ENCODE results near the gene CCER1.

CCER1 gene

DNA sequence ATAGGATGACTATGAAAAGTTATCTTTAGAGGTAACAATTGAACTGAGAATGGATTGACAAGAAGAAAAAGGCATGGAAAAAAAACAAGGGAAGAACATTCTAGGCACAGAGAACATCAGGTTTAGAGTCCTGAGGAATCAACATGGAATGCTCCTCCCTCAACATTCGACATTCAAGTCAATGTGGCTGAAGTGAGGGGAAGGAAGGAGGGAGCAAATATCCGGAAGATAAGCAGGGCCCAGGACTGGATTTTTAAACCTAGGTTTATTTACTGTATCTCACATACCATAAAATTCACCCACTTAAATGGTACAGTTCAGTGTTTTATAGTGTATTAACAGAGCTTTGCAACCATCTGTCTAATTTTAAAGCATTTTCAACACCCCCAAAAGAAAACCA, 9.6 kb upstream of the CCER1 start:
- no peak for DNase-seq

DNA sequence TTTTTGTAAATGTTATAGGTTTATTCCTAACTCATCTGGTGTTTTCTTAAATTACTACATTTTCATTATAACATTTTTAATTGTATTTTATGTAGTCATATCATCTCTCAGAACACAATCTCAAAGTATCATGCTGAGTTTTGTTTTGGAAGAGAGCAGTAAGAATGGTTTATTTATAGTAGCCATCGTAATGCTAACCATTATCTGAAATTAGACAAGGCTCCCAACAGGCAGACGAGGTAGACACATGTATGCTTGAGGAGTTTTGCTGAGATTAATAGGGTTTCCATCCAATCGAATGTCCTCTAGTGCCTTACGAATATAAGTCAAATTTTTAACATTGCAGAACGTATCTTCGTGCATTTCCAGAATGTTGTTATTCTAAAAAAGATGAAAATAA, 9.0 kb upstream of the CCER1 start:
- no peak for DNase-seq

DNA sequence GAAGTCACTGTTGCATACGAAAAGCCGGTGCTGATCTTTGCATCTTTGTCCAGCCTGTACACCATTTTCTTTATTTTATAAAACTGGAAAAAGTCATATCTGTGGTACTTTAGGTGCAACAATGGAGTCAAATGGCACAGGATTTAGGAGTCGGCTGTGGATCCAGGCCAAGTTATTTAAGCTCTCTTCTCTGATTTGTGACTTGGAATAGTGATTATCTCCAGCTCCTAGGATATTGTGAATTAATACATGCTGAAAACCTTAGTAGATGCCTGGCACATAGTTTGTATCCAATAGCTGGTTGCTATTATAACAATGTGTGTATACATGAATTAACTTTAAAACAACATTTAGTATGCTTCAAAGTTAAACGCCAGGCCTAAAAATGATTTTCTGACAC, 6.2 kb upstream of the CCER1 start:
- no peak for DNase-seq

DNA sequence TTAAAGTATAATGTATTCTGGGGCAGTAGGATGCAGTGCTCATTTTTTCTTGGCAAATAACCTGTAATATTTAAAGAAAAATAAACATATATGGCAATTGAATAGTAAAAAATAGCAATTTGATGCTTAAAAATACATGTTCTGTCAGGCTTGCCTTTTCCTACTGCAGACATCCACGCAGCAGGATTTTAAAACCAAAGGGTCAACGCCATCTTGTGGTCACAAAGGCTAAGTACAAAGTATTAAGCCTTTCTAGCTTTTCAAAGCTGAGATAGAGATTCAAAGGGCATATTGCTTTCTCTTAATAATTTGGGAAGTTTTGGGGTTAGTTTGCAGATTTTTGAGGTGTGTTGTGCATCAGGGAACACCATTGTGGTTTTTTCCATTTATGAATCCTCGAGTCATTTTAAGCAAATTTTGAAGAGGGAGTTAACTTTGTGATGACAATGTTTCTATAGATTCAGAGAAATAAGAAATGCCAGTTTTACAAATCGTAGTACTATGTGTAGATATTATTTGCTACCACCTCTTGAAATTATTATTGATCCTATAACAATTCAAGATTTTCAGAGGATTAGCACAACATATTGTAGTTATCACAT, 4.7 kb upstream of the CCER1 start:
- peak; percentile 10 for DNase-seq

DNA sequence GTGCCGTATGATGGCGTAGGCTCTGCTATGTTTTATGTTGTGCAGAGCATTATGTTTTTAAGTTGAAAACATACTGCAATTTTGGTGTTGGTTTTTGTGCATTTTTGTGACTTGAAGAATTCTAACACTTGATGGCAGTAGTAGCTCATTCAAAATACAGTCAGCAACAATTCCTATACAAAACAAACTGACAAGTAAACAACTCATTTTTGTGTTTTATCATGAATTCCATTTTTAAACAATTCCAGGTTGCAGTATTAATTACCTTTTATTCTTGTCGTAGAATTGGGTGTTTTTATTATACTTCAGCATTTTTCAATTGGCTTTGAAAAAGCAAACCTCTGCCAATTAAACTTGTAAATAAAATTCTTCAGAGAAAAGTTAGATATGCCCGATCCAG, 4.1 kb upstream of the CCER1 start:
- DNase-seq = no peak

DNA sequence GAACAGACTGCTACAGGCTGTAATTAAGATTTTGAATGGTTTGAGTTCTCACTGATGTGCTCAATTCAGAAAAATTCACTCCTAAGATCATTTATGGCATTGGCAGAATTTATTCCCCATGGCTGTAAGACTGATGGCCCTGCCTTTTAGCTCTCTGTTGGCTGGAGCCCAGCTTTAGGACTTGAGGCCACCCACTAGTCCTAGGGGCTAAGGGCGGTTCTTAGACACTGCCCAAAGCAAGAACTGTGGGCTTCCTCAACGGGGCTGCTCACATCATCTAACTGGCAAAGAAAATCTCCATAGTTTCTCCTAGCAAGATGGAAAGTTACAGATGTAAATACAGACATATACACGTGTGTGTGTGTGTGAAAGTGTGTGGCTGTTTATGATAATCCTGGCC, 3.4 kb upstream of the CCER1 start:
- no peak for DNase-seq

DNA sequence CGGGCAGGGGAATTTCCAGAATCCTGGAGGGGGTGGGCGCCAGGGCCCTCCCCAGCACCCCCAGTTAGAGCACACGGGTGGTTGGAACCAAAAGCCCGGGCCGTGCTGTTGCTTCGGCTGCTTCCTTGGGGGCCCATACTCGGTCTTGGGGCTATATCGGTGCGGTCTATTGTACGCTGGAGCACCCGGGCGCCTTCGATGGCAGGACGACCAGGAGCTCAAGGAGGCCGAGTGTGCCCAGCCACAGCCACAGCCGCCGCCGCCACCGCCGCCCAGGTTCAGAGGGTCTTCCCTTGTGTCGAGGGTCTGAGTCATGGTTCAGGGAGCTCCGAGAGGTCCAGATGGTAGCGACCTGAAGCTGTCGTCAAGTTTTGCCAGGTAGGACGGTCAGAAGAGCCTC, 548 bp downstream of the CCER1 start:
- no peak for DNase-seq

DNA sequence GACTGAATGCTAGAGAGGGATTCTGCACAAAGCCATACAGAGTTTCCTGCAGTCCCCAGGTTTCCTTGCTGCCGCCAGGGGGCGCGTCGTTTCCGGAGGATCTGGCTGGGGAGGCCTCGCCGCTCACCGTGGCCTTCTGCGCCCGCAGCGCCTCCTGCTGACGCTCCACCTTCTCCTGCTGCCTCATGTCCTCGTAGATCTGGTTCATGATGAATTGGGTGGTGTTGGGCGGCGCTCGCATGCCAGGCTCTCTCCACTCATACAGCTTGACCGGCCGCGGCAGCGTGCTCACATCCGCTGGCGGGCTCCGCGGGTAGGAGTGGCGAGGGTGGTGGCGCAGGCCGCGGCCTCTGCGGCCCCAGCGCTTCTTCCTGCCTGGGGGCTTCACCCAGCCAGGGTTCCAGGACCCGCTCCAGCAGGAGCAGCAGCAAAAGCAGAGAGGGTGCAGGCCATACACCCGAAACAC, 987 bp downstream of the CCER1 start:
- DNase-seq = no peak

DNA sequence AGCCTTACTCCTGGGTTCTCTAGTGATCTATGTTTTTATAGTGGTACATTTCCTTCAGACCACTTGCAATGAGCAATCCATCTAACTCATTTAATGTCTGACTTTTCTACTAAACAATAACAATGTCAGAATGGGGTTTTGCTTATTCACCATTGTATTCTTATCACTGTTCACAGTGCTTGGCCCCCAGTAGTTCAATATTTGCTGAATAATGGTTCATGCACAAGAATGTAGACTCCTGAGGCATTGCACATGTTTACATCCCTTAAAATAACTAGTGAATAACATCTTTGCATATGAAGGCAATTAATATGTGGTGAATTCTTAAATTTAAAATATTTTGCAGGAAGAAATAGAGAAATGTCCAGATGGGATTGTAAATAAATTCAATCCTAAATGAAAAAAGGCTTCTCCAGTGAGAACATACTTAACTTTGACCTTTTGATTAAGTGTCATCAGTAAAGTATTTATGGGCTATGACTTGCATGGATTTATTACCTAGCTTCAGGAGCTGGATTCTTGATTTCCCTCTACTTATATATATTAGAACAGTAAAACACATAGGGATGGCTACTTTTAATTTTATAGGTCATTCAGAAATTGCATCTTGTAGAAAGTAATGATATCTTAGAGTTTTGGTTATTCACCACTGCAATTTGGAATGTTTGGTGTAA, 3.4 kb downstream of the CCER1 start:
- DNase-seq = no peak

DNA sequence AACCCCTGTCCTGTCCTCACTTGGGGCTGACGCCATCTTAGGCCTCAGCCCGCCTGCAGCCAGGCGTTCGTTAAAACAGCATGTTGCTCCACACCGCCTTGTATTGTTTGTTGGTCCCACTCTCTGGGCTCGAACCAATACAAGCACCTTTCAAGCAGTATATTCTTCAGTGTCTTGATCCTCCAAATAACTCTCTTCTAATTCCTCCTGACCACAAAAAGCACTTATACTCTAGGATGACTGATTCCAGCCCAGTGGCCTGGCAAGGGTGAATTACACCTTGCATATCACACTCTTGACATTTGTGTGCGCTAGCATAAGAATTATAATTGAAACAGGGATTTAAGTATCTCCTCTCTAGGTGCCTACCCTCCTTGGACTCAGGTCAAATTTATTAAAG, 7.1 kb downstream of the CCER1 start:
- no peak for DNase-seq

DNA sequence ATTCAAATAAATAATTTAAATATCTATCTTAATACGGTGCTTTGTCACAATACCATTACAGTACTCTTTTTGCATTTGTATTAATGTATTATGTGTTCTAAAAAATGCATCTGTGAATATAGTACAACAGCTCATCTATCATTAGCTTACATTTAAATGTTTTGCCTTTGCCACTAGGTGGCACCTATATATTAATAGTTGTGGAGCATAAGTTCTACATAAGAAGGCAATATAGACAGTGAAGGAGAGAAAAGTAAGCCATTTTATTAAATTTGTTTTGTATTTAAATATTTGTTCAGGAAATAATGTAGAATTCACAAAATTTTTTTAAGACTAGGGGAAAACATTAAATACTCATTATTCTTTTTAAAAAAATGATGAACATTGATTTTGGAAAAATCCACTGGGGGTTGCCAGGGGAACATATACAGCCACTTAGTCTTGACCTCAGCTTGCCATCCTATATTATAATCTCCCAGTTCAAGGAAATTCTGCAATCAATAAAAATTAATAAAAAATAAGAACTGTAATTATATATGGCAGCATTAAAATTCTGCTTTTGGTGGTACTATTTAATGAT, 9.8 kb downstream of the CCER1 start:
- DNase-seq = peak; percentile 21

DNA sequence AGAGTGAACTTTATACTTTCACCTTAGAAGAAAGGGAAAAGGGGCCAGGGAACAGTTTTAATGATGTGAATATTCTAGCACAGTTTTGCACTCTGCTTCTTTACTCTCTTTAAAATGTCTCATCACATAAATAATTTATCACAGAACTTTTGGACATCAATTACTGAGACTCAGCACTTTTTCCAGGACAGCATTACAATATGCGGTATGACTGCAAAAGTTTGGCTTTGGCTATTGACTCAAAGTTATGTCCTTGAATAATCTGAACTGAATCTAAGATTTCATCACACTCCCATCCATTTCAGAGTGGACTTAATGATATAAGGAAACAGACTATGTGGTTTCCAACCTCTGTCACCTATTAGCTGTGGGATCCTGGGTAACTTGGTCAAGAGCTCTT, 11.7 kb downstream of the CCER1 start:
- no peak for DNase-seq

DNA sequence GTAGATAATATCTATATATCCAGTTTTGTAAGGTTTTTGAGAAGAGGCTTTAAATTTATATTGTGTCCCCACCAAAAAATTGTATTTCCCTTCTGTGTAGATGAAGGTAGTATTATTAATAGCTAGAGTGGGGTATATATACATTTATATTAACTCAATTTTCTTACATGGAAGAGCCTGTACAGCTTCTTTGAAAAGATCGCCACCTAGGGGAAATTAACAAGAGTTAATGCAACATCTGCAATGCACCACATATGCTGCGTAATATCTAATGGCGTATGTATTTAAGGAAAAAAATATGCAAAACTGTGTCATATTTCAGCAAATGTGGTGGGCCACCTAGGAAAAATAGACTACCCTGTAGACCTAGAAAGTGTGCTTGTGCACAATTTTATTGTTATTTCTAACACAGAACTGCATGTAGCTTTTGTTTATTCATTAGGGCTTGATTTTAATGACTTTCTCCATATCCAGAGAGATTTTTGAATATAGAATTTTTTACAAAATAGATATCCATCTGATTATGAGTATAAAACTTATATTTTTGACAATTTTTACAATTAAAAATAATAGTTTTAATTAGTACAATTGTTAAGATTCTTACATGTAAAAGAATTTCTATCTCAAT, 14.0 kb downstream of the CCER1 start:
- peak; percentile 49 for DNase-seq

DNA sequence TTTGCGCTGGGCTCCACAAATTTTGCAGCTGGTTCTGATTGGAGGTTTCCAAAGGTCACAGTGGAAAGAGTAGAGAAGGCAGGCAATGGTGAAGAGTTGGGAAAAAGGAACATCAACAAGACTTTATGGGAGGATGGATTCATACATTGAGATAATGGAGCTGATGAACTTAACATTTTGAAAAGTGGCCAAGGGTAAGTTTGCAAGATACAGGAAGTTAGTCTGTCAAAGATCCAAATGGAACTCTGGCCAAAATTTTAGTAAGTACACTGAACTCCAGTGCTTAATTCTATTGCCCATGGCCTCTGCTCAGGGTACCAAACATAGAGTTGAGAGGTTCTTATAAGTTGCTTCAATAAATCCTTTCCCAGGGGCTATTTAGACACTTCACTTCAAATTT, 15.6 kb downstream of the CCER1 start:
- DNase-seq = no peak

DNA sequence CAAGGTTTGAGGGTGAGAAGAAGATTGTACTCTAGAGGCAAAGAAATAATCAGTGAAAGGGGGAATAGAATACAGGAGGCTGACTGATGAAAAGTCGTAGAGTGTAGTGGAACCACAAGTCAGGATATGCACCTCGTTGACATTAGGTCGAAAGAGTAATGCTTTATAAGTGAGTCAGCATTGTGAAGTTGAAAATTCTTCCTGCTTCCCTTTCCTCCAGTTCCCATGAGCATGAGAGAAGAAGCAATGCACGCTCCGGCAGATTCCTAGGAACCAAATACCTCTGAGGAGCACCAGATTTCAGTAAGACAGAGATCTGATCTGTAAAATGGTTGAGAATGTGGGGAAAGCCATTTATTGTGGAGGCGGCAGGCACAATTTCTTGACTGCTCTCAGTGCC, 16.5 kb downstream of the CCER1 start:
- DNase-seq = no peak

DNA sequence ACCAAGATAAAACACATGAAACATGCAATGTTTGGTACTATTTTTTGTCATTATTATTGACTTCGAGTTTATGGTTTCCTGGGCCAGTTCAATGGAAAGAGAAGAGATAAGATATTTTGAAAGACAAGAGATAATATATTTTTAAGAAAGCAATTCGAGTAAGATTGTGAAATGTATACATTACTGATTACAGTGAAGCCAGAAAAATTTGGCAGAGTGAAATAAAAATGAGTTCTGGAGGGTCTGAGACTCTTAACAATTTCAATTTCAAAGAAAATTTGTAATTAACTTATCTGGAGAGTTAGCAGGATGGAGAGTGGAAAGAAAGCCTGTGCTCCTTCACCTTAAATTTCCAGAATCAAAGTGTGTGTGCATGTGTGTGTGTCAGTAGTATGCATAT, 17.3 kb downstream of the CCER1 start:
- DNase-seq = no peak

DNA sequence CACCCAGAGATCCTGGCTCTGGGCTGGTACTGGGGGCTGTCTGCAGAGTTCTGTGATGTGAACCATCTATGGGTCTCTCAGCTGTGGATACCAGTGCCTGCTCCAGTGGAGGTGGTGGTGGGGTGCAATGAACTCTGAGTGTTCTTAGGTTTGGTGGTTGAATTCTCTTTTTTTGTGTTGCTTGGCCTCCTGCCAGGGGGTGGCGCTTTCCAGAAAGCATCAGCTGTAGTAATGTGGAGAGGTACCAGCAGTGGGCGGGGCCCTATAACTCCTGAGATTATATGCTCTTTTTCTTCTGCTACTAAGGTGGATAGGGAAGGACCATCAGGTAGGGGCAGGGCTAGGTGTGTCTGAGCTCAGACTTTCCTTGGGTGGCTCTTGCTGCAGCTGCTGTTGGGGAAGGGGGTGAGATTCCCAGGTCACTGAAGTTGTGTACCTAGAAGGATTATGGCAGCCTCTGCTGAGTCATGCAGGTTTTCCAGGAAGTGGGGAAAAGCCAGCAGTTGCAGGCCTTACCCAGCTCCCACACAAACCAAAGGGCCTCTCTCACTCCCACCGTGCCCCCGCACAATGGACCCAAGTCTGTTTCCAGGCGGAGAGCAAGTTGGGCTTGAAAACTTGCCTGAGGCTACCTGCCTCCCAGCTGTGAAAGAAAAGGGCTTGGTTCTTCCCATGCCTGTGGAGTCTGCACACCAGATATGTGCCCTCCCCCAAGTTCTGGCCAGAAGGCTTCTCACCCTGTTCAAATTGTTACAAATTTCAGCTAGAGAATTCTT, 18.6 kb downstream of the CCER1 start:
- DNase-seq = no peak

DNA sequence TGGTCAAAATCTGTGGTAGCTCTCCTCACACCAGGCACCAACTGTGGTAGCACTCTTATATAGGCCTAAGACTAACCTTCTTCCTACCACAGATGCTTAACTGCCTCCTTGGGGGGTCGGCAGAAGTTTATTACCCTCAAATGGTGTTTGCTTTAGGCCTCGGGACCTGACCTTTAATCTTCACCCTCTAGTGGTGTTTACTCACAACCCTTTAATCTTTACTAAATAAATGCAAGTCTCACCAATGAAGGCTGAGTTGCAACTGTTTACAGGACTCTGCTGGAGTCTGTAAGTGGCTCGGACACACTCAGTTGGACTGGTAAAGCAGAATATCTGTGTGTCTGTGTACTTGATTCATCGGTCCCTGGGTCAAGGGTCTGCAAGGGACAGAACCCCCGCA, 29.4 kb downstream of the CCER1 start:
- DNase-seq = no peak

DNA sequence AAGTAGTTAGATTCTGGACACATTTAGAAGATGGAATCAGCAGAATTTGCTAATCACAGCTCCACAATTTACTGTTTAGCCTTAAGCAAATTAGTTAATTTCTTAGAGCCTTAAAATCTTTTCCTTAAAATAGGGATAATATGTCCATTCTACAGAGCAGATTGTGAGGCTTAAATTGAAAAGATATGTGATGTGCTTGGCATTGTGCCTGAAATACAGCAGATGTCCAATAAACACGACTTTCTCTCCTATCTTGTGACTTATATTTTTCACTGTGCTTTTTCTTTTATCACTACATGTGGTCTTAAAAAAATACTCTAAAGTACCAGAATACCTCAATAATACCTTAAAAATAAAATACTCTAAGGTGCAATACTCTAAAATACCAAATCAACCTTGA, 30.6 kb downstream of the CCER1 start:
- no peak for DNase-seq

DNA sequence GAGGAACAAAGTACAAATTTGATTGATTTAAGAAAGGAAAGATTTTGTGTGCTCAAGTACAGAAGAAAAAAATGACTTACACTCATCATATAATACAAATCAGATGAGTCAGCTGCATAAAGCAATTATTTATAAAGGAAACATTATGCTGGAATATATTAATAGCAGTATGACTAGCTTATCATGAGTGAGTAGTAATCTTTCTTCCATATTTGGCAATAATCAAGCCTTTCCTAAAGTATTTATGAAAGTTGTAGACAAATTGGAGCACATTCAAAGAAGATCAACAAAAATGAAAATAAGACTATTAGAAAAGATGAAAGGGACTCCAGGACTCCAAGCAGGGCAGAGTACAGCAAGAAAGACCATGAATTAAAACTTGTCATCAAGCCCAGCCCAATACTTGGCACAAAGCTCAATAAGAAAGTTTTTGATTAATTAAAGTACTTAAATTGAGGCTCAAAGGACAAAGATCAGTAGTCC, 32.8 kb downstream of the CCER1 start:
- no peak for DNase-seq

DNA sequence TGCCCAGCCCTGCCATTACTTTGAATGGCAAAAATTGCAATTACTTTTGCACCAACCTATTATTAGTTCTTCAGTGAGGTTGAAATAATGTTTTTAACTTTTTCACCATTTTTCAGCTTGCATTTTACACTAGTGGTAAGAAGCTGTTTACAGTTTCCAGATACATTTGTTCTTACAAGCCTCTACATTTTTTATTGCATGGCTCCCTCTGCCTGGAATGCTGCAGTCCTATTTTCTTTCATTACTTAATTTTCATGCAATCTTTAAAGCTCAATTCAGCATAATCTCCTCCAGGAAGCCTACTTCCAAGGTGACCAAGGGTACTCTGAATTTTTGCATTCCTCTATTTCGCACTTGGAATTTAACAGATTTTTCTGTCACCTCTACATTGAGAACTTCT, 33.4 kb downstream of the CCER1 start:
- DNase-seq = no peak

DNA sequence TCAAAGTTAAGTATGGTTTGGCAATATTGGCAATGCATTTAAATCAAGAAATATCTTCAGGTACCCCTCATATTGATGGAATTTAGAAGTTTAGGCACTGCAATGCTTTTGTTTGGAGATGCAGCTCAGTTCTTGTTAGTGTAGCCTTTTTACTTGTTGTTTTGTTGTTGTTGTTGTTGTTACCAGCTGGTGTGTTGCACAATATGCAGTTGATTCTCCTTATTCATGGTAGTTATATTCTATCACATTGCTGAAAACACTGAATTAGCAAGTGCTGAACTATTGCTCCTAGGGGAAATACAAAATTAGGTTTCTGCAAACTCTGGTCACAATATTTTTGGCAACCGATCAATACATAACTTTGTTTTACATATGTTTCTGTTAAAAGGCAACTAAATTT, 34.8 kb downstream of the CCER1 start:
- DNase-seq = no peak

DNA sequence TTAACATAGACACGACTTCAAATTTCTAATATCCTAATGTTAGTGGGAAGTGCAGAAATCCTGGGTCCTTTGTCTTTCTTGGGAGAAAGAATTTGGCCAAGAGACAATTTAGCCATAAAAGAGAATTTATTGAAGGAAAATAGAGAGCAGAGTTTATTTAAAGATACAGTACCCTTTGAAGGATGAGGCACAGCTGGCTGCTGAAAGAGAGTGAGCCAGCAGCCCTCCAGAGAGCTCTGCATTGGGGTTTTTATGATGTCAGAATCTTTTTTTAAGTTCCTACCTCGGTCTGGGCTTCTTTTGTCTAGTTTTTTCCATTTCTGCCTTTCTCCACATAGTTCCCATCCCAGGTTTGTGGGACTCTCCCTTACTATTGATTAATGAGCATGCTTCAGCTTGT, 37.5 kb downstream of the CCER1 start:
- no peak for DNase-seq
